Measurements from ENCODE around the gene CGB1.

DNA sequence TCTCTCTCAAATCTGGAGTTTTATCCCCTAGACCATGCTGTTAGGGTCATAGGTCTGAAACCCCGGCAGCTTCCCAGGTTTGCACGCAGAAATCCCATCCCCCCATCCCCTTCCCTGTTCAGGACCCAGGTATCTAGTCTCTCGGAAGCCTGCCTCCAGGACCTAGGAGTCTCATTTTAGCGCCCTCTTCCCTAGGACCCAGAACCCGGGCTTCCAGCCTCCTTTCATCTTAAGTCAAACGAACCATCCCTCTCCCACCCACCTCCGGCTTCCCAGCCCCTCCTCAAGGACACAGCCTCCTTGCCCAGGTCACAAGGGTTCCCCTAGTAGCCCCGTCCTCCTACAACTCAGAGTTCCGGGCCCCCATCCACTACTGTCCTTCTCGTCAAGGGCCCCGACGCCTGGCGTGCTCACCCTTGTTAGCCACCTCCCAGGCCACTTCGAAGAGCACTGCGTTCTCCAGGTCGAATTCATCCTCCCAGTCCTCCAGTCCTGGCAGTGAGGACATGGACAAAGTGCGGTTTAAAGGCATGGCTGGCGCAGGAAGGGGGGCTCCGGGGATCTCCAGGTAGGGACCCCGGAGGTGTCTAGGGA, 44.0 kb downstream of the CGB1 start:
- TF ChIP-seq RARB (CRISPR knock-in tag; IDR thresholded peaks at IDR 0.05) (no peak), CSDC2 (CRISPR knock-in tag; IDR thresholded peaks at IDR 0.05) (no peak), TCF4 (CRISPR knock-in tag; IDR thresholded peaks at IDR 0.05; ENCODE audit: borderline replicate concordance) (no peak), ZNF70 (CRISPR knock-in tag; IDR thresholded peaks at IDR 0.05) (no peak), BACH2 (CRISPR knock-in tag; IDR thresholded peaks at IDR 0.05; ENCODE audit: borderline replicate concordance) (no peak), ISL1 (CRISPR knock-in tag; IDR thresholded peaks at IDR 0.05) (no peak), ZC3H10 (CRISPR knock-in tag; IDR thresholded peaks at IDR 0.05) (no peak), ZNF565 (CRISPR knock-in tag; conservative IDR thresholded peaks at IDR 0.05; ENCODE audit: low read depth) (no peak), ZFP3 (CRISPR knock-in tag; IDR thresholded peaks at IDR 0.05) (no peak)
- TF ChIP-seq, protein P1, sequence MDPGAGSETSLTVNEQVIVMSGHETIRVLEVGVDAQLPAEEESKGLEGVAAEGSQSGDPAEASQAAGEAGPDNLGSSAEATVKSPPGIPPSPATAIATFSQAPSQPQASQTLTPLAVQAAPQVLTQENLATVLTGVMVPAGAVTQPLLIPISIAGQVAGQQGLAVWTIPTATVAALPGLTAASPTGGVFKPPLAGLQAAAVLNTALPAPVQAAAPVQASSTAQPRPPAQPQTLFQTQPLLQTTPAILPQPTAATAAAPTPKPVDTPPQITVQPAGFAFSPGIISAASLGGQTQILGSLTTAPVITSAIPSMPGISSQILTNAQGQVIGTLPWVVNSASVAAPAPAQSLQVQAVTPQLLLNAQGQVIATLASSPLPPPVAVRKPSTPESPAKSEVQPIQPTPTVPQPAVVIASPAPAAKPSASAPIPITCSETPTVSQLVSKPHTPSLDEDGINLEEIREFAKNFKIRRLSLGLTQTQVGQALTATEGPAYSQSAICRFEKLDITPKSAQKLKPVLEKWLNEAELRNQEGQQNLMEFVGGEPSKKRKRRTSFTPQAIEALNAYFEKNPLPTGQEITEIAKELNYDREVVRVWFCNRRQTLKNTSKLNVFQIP (CRISPR knock-in tag; IDR thresholded peaks at IDR 0.05; ENCODE audit: borderline replicate concordance, low read depth) = no peak
- TF ChIP-seq, protein P2, sequence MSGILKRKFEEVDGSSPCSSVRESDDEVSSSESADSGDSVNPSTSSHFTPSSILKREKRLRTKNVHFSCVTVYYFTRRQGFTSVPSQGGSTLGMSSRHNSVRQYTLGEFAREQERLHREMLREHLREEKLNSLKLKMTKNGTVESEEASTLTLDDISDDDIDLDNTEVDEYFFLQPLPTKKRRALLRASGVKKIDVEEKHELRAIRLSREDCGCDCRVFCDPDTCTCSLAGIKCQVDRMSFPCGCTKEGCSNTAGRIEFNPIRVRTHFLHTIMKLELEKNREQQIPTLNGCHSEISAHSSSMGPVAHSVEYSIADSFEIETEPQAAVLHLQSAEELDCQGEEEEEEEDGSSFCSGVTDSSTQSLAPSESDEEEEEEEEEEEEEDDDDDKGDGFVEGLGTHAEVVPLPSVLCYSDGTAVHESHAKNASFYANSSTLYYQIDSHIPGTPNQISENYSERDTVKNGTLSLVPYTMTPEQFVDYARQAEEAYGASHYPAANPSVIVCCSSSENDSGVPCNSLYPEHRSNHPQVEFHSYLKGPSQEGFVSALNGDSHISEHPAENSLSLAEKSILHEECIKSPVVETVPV (CRISPR knock-in tag; IDR thresholded peaks at IDR 0.05) = no peak
- TF ChIP-seq, protein P3, sequence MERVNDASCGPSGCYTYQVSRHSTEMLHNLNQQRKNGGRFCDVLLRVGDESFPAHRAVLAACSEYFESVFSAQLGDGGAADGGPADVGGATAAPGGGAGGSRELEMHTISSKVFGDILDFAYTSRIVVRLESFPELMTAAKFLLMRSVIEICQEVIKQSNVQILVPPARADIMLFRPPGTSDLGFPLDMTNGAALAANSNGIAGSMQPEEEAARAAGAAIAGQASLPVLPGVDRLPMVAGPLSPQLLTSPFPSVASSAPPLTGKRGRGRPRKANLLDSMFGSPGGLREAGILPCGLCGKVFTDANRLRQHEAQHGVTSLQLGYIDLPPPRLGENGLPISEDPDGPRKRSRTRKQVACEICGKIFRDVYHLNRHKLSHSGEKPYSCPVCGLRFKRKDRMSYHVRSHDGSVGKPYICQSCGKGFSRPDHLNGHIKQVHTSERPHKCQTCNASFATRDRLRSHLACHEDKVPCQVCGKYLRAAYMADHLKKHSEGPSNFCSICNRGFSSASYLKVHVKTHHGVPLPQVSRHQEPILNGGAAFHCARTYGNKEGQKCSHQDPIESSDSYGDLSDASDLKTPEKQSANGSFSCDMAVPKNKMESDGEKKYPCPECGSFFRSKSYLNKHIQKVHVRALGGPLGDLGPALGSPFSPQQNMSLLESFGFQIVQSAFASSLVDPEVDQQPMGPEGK (CRISPR knock-in tag; IDR thresholded peaks at IDR 0.05; ENCODE audit: borderline replicate concordance) = no peak
